HL-60 (cell line): ENCODE data around the gene EIF1.

ENCODE experiments used
- DNase-seq, 2 experiments: peaks; one replicate each; pipeline ENCODE4 v3.0.0-alpha.2; 2010 to 2020; ENCODE audit warnings: low read depth in 1 of 2, low spot score in 1 of 2
- H3K27ac ChIP-seq: fragments of 250-450 bp; sonication (Bioruptor Pico); replicated peaks from 2 replicates; pipeline ENCODE4 v1.5.1; 2020; ENCODE audit warnings: mild to moderate bottlenecking, moderate library complexity
- H3K27me3 ChIP-seq: fragments of 250-450 bp; sonication (Bioruptor Pico); 2 replicates; pipeline ENCODE4 v1.5.1; 2021; ENCODE audit warnings: mild to moderate bottlenecking, moderate library complexity; ENCODE audit not compliant: insufficient read depth, poor library complexity, severe bottlenecking
- H3K4me3 ChIP-seq: replicated peaks from 2 replicates; pipeline ENCODE4 v1.5.1; 2011; ENCODE audit warnings: mild to moderate bottlenecking, control low read depth, low read length; ENCODE audit not compliant: insufficient read depth
- GABPA ChIP-seq: IDR thresholded peaks from 2 replicates; pipeline ENCODE4 v1.6.1; 2012; ENCODE audit warnings: low read depth
- POLR2AphosphoS5 ChIP-seq: IDR thresholded peaks from 2 replicates; pipeline ENCODE4 v1.6.1; 2012; ENCODE audit warnings: low read depth
- REST ChIP-seq: IDR thresholded peaks from 2 replicates; pipeline ENCODE4 v1.6.1; 2012; ENCODE audit warnings: low read depth; ENCODE audit not compliant: insufficient replicate concordance
- SPI1 ChIP-seq: IDR thresholded peaks from 2 replicates; pipeline ENCODE4 v1.6.1; 2012; ENCODE audit warnings: low read depth, mild to moderate bottlenecking, borderline replicate concordance
- TF ChIP-seq, protein P1 (sequence below): IDR thresholded peaks from one replicate; pipeline ENCODE4 v1.5.1; 2011; ENCODE audit warnings: low read length, control low read depth, inconsistent platforms; ENCODE audit not compliant: insufficient read depth

Gene EIF1

DNA sequence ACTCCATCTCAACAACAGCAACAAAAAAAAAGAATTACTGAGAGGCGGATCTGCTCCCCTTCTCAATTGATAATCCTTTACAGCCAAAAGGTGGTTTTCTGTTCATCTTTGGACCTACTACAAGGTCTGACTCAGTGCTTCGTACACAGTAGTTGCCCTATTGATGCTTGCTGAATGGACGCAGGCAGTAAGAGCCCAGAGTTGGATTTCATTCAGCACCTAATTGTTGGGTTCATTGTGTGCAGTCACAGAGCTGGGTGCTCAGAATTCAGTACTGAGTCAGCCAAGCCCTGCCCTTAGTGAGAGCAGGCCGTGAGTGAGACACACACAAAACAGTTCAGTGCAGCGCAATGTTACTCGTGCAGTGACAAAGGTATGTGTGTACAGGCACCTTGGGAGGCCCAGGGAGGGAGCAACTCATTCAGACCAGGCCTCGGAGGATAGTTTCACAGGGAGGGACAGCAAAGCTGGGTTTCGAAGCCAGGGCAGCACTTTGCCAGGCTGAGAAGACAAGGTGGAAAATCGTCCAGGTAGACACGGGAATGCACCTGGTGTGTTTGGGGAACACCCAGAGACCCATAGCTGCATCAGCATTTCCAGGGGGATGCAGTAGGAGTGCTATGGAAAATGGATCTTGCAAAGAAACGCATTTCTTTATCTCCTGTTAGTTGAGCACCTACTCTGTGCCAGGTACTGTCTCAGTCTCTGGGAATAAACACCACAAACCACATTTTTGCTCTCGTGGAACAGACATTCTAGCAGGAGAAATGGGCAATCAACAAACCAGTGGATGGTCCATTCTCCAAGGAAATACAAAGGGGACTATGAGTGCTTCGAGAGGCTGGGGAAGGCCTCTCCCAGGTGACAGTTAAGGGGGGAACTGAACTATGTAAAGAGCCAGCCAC, 46.2 kb upstream of the EIF1 start:
- no peak for DNase-seq
- no peak overlapping the region for H3K4me3 ChIP-seq
- no peak for TF ChIP-seq REST
- TF ChIP-seq SPI1, result no peak
- no peak for TF ChIP-seq GABPA
- TF ChIP-seq, protein P1, sequence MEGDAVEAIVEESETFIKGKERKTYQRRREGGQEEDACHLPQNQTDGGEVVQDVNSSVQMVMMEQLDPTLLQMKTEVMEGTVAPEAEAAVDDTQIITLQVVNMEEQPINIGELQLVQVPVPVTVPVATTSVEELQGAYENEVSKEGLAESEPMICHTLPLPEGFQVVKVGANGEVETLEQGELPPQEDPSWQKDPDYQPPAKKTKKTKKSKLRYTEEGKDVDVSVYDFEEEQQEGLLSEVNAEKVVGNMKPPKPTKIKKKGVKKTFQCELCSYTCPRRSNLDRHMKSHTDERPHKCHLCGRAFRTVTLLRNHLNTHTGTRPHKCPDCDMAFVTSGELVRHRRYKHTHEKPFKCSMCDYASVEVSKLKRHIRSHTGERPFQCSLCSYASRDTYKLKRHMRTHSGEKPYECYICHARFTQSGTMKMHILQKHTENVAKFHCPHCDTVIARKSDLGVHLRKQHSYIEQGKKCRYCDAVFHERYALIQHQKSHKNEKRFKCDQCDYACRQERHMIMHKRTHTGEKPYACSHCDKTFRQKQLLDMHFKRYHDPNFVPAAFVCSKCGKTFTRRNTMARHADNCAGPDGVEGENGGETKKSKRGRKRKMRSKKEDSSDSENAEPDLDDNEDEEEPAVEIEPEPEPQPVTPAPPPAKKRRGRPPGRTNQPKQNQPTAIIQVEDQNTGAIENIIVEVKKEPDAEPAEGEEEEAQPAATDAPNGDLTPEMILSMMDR, result no peak
- no peak for TF ChIP-seq POLR2AphosphoS5
- no peak overlapping the region for H3K27ac ChIP-seq
- no peaks in the 10 kb centered on the region for H3K27me3 ChIP-seq

DNA sequence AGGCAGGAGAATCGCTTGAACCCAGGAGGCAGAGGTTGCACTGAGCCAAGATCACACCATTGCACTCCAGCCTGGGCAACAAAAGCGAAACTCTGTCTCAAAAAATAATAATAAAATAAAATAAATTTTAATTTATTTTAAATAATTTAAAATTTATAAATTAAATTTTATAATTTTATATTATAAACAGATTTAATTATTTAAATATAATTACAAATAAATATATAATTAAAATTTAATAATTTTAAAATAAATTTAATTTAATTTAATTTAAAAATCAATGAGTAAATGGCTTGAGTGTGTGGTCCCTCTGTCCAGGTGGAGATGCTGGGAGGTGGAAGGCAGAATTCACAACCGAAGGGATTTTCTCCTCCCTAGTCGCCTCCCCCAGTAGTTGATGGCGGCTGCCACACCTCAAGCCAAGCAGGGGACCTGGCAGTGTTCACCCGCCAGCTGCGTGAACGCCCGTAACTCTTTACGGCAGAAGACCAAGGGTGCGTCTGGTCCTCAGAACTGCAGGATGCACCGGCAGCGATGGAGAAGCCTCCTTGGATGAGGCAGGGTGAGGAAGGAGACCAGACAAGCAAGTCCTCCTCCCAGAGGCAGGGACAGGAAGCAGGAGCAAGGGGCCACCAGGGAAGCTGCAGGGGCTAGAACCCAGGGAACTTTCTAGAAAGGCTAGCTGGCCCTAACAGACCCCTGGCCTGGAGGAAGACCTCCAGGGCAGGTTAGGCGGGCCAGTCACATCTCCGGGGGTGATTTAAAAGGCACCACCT, 41.5 kb upstream of the EIF1 start:
- no peak for DNase-seq
- H3K27me3 ChIP-seq, result no peaks in the 10 kb centered on the region
- no peak for TF ChIP-seq GABPA
- TF ChIP-seq REST, result no peak
- TF ChIP-seq SPI1, result no peak
- TF ChIP-seq, protein P1, result no peak
- no peak overlapping the region for H3K27ac ChIP-seq
- no peak overlapping the region for H3K4me3 ChIP-seq

GRCh38 chr17:41647940-41648410, 40.7 kb upstream of the EIF1 start:
- TF ChIP-seq POLR2AphosphoS5, result no peak
- TF ChIP-seq, protein P1, result peak; percentile 89
- Histone ChIP-seq H3K27ac (no peak overlapping the region), H3K27me3 (no peaks in the 10 kb centered on the region), H3K4me3 (peak overlapping the region; percentile 8; the same call in 1 of the 2 replicates)
- peak; percentile 37 to 77 for DNase-seq
